ENCODE data around the gene DCLK1. TPM values are rescaled to one million over a fixed set of nuclear protein-coding genes. Genes with fewer than 3 reads are reported as not detected.

Gene DCLK1
- total RNA-seq, 4 donors from 2014 or later, result 10.0 to 41.1 (median 19.5) TPM

DNA sequence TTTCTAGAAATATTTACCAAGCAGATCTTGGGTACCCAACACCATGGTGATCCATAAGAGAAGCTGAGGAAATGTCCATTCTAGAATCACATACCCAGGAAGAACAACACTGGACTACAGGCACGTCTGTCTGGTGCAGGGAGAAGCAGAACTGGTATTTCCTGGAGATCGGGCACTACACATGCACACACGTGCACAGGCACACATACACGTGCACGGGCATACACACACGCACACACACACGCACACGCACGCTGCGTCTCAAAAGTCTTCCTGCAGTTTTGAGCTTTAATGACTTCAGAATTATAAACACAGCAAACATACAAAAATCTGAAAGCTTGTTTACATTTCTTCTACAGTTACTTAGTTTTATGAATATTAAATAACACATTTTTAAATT lies 189.8 kb downstream of the DCLK1 start:
- intact Hi-C loops (cut with DNase I; ENCODE audit: low total_unique reads), result no loop called here
- H3K4me3 ChIP-seq (ENCODE audit: low read depth, poor library complexity, severe bottlenecking), result no peak overlapping the region
- no peak for DNase-seq (ENCODE audit: low spot score in 2 of 2)
- 83 to 85% methylated on average over 10 of the region's 10 CpGs for WGBS, 2 donors
- TF ChIP-seq, protein P1, sequence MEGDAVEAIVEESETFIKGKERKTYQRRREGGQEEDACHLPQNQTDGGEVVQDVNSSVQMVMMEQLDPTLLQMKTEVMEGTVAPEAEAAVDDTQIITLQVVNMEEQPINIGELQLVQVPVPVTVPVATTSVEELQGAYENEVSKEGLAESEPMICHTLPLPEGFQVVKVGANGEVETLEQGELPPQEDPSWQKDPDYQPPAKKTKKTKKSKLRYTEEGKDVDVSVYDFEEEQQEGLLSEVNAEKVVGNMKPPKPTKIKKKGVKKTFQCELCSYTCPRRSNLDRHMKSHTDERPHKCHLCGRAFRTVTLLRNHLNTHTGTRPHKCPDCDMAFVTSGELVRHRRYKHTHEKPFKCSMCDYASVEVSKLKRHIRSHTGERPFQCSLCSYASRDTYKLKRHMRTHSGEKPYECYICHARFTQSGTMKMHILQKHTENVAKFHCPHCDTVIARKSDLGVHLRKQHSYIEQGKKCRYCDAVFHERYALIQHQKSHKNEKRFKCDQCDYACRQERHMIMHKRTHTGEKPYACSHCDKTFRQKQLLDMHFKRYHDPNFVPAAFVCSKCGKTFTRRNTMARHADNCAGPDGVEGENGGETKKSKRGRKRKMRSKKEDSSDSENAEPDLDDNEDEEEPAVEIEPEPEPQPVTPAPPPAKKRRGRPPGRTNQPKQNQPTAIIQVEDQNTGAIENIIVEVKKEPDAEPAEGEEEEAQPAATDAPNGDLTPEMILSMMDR (IDR thresholded peaks at IDR 0.05), result no peak
- no peak for TF ChIP-seq POLR2A (IDR thresholded peaks at IDR 0.05)

DNA sequence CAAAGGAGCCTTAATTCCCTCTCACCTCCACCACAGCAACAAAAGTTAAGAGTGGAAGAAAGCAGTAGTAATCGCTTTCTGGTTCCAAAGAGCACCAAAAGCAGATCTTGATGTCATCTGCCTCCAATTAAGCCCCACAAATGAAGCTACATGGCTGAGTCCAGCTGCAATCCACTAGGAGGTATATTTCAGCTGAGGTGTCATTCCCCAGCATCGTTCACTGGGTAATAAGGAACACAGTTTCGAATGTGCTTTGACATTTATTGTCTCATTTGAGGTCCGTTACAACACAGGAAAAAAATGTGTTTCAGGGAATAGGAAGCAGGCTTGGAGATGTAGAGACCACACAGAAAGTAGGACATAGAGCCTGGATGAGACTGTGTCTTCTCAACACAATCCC lies 190.4 kb downstream of the DCLK1 start:
- TF ChIP-seq, protein P1 (IDR thresholded peaks at IDR 0.05), result no peak
- no peak for TF ChIP-seq POLR2A (IDR thresholded peaks at IDR 0.05)
- no peak for DNase-seq (ENCODE audit: low spot score in 2 of 2)
- H3K4me3 ChIP-seq (ENCODE audit: low read depth, poor library complexity, severe bottlenecking), result no peak overlapping the region
- intact Hi-C loops (cut with DNase I; ENCODE audit: low total_unique reads), result no loop called here
- WGBS, 2 donors, result 48 to 60% methylated on average over 4 of the region's 4 CpGs

DNA sequence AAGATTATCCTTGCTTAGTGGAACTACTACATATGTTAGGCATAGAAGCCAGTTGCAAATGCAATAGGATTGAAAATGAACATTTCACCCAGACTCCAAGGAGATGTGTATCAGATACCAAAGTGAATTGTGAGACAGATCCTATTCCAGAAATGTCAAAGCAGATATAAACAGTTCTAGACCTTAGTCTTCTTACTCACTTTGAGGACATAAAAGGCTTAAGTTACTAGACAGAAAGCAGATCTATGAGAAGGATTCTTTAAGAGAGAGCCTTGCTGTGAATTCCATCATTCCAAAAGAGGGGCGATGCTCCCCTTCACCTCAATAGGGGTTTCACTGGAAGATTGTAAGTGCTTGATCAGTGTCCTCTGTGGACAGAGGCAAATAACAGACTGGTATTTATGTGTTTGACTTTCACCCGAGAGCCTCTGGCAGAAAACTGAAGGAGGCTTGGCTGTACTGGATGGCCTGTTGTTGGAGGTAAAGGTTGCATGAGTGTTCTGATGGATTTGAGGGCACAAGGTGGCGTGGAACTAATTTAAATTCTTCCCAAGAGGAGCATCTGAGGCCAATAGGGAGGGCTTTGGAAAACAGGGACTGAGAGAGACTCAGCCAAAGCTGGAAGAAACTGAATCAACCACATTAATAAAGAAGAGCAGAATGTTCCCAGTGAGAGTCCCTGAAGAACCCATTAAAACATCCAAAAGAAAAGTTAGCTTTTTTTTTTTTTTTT lies 194.8 kb downstream of the DCLK1 start:
- intact Hi-C loops (cut with DNase I; ENCODE audit: low total_unique reads), result no loop called here
- no peak for DNase-seq (ENCODE audit: low spot score in 2 of 2)
- TF ChIP-seq POLR2A (IDR thresholded peaks at IDR 0.05), result no peak
- TF ChIP-seq, protein P1 (IDR thresholded peaks at IDR 0.05), result no peak
- 63 to 75% methylated on average over 3 of the region's 3 CpGs for WGBS, 2 donors
- H3K4me3 ChIP-seq (ENCODE audit: low read depth, poor library complexity, severe bottlenecking), result no peak overlapping the region

DNA sequence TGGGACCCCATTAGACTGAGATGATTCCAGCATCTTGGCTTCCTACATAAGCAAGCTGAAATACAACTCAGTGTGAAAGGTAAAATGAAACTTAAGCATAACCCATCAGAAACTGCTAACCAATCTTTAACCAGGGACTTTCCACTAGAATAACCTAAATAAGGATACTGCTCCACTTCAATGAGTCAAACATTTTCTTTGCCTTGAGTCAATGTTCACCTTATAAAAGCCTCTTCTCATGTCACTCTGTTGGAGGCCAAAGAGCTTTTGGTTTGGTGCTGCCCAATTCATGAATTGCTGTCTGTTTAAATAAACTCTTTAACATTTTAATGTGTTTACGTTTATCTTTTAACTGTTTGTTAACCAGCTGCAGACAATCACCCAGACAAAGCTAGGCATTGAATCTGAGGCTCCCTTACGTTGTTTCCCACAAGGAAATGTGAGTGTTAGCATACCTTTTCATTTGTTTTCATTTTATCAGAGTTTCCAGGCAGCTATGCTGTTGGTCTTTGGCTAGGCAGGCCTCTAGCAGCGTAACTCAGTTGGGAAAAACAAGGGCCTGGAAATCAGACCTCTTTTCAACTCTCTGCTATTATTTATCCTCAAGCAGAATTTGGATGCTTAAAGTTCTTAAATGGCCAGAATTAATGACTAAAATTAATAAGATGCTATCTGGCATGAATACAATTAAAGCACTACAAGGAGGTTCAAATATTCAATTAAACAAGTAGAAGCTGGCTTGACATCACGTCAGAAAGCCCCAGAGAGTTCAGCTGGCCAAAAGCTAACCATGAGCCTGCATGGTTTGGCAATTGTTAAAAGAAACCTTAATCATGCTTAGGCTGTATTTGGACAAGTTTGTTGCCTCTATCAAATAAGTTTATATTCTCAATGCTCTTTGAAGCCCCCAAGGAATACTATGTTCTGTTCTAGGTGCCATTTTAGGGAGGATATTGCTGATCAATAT lies 200.2 kb downstream of the DCLK1 start:
- 52 to 59% methylated on average over 4 of the region's 4 CpGs for WGBS, 2 donors
- no peak for TF ChIP-seq POLR2A (IDR thresholded peaks at IDR 0.05)
- TF ChIP-seq, protein P1 (IDR thresholded peaks at IDR 0.05), result no peak
- intact Hi-C loops (cut with DNase I; ENCODE audit: low total_unique reads), result no loop called here
- H3K4me3 ChIP-seq (ENCODE audit: low read depth, poor library complexity, severe bottlenecking), result no peak overlapping the region
- DNase-seq (ENCODE audit: low spot score in 2 of 2), result no peak

DNA sequence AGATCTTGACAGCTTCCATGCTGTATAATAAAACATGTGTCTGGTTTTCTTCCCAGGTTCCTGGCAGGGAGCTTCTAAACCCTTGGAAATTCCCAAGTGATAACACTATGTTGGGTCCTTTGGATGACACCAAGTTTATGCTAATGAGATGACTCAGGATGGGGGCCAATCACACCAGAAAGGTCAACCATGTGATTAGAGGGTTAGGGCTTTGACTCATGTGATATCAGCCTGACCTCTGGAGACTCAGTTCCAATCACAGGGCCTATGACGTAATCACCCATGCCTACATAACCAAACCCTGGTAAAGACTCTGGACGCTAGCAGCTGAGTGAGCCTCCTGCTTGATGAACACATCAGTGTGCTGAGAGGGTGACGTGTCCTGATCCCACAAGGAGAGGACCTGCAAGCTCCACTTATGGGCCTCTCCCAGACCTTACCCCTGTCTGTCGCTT lies 203.6 kb downstream of the DCLK1 start:
- intact Hi-C loops (cut with DNase I; ENCODE audit: low total_unique reads), result no loop called here
- no peak for DNase-seq (ENCODE audit: low spot score in 2 of 2)
- no peak overlapping the region for H3K4me3 ChIP-seq (ENCODE audit: low read depth, poor library complexity, severe bottlenecking)
- 77 to 80% methylated on average over 4 of the region's 4 CpGs for WGBS, 2 donors
- TF ChIP-seq, protein P1 (IDR thresholded peaks at IDR 0.05), result no peak
- no peak for TF ChIP-seq POLR2A (IDR thresholded peaks at IDR 0.05)

Data from lower leg skin (tissue), 4 donors.